BE2C (cell line): ENCODE results near the gene STARD4.

Source experiments
- DNase-seq: peaks from one replicate; pipeline ENCODE4 v3.0.0-alpha.2; 2020
- H3K27me3 ChIP-seq: fragments of 250-450 bp; sonication (Bioruptor Pico); 2 replicates; pipeline ENCODE4 v1.5.1; 2020; ENCODE audit warnings: mild to moderate bottlenecking
- H3K36me3 ChIP-seq: fragments of 250-450 bp; sonication (Bioruptor Pico); 2 replicates; pipeline ENCODE4 v1.5.1; 2020; ENCODE audit warnings: mild to moderate bottlenecking
- H3K4me1 ChIP-seq: fragments of 250-450 bp; sonication (Bioruptor Pico); 2 replicates; pipeline ENCODE4 v1.5.1; 2020
- H3K4me3 ChIP-seq: 2 replicates; pipeline ENCODE4 v1.5.1; 2011; ENCODE audit warnings: low read depth, low read length
- H3K9me3 ChIP-seq: fragments of 250-450 bp; sonication (Bioruptor Pico); 2 replicates; pipeline ENCODE4 v1.5.1; 2020
- TF ChIP-seq, protein P1 (sequence below): IDR thresholded peaks from 2 replicates; pipeline ENCODE4 v1.5.1; 2012; ENCODE audit warnings: mild to moderate bottlenecking, low read depth, low read length

Gene STARD4

DNA sequence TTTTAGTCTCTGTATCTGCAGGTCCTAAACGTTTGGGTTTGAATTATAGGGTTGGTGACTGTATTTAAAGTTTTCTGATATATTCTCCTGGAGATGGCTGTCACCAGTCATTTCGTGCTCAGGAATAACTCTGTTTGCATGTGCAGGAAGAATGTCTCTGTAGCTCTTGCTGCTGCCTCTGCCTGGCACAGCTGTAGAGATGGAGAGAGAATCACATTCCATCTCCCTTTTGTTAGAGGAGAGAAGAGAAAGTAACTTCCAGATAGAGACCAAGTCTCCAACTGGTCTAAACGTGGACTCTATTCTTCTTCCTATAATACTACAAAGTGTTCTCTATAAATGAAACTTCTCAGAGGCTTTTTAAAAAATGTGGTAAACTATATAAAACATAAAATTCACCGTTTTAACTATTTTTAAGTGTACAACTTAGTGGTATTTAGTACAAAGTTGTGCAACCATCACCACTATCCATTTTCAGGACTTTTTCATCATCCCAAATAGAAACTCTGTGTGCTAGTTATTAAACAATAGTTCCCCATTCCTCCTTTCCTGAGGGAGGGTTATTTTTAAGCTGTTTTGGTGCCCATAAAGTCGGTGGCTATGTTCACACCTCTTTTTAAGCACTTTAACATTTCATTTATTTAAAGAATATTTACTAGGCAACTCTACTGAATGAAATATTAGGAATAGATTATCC is 20.7 kb upstream of the STARD4 start:
- no peak for DNase-seq
- TF ChIP-seq, protein P1, sequence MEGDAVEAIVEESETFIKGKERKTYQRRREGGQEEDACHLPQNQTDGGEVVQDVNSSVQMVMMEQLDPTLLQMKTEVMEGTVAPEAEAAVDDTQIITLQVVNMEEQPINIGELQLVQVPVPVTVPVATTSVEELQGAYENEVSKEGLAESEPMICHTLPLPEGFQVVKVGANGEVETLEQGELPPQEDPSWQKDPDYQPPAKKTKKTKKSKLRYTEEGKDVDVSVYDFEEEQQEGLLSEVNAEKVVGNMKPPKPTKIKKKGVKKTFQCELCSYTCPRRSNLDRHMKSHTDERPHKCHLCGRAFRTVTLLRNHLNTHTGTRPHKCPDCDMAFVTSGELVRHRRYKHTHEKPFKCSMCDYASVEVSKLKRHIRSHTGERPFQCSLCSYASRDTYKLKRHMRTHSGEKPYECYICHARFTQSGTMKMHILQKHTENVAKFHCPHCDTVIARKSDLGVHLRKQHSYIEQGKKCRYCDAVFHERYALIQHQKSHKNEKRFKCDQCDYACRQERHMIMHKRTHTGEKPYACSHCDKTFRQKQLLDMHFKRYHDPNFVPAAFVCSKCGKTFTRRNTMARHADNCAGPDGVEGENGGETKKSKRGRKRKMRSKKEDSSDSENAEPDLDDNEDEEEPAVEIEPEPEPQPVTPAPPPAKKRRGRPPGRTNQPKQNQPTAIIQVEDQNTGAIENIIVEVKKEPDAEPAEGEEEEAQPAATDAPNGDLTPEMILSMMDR = no peak
- no peaks in the 10 kb centered on the region for H3K36me3 ChIP-seq
- peaks cover 15% of the 10 kb centered on the region for H3K4me1 ChIP-seq
- H3K4me3 ChIP-seq = no peak overlapping the region
- no peaks in the 10 kb centered on the region for H3K9me3 ChIP-seq
- H3K27me3 ChIP-seq = no peaks in the 10 kb centered on the region

DNA sequence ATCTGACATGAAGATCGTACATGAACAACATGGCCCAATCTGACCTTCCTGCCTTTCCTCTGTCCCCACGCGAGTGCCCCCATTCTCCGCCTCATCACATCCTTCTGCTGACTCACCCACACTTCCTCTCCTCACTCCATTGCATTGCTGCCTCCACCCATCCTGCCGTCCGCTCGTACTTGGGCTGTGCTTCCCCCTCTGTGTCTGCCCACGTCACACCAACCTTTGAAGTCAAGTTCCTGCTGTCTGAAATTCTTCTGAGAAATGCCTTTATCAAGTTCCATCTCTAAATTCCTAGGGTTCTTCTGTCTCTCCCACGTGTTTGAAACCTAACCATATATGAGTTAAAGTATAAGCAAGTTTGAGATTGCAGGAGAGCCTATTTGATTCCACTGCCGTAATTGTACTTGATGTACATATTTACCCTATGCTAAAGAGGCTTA is 18.0 kb upstream of the STARD4 start:
- no peaks in the 10 kb centered on the region for H3K9me3 ChIP-seq
- H3K36me3 ChIP-seq = no peaks in the 10 kb centered on the region
- H3K4me1 ChIP-seq = no peaks in the 10 kb centered on the region; the same call in 1 of the 2 replicates
- no peak overlapping the region for H3K4me3 ChIP-seq
- H3K27me3 ChIP-seq = no peaks in the 10 kb centered on the region
- no peak for DNase-seq
- TF ChIP-seq, protein P1 = no peak

GRCh38 chr5:111528056-111528455 is 15.7 kb upstream of the STARD4 start:
- no peaks in the 10 kb centered on the region; the same call in 1 of the 2 replicates for H3K4me1 ChIP-seq
- no peaks in the 10 kb centered on the region for H3K27me3 ChIP-seq
- TF ChIP-seq, protein P1 = no peak
- no peak for DNase-seq
- no peaks in the 10 kb centered on the region for H3K36me3 ChIP-seq
- H3K9me3 ChIP-seq = no peaks in the 10 kb centered on the region
- H3K4me3 ChIP-seq = no peak overlapping the region

DNA sequence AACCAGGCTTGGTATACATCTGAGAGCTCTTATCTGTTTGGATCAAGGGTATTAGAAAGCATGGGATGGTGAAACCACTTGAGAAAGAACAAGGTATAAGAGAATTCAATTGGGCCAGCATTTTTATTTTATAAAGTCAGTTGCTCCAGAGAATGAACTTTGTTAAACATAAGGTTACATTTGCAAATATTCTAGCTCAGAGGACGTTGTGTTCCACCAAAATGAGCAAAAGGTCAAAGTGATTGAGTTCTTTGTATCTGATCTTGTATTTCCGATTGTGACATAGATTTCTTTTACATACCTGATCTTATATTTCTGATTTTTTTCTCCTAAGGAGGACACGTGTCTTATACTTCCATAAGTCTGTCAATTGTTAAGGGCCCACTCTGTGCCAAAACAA is 8.6 kb upstream of the STARD4 start:
- no peaks in the 10 kb centered on the region for H3K9me3 ChIP-seq
- H3K36me3 ChIP-seq = no peaks in the 10 kb centered on the region
- no peak overlapping the region for H3K4me3 ChIP-seq
- TF ChIP-seq, protein P1 = no peak
- no peaks in the 10 kb centered on the region for H3K27me3 ChIP-seq
- no peaks in the 10 kb centered on the region for H3K4me1 ChIP-seq
- DNase-seq = no peak

DNA sequence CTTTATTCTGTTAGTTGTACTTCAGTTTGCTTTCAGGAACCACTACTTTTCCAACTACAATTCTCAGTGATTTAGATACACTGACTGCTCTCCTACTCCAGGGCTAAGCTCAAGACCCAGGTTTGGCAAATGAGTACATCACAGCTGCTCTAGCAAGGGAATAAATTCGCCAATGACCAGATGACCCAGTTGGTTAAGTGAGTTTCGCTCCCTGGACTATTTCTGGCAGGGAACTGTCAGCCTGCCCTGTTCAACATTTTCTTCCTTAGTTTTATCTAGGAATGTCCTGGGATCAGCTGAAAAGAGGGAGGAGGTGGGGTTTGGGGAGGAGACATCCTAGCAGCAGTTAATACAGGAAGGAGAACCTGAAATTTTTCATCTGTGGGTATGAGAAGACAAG is 6.4 kb upstream of the STARD4 start:
- Histone ChIP-seq H3K4me3 (no peak overlapping the region), H3K27me3 (no peaks in the 10 kb centered on the region), H3K9me3 (no peaks in the 10 kb centered on the region), H3K4me1 (peaks cover 2% of the 10 kb centered on the region; the same call in 1 of the 2 replicates), H3K36me3 (no peaks in the 10 kb centered on the region)
- DNase-seq = no peak
- TF ChIP-seq, protein P1 = no peak

- peaks cover 2% of the 10 kb centered on the region; the same call in 1 of the 2 replicates for H3K4me1 ChIP-seq
- no peaks in the 10 kb centered on the region for H3K9me3 ChIP-seq
- no peak for DNase-seq
- TF ChIP-seq, protein P1 = no peak
- no peak overlapping the region for H3K4me3 ChIP-seq
- no peaks in the 10 kb centered on the region for H3K27me3 ChIP-seq
- no peaks in the 10 kb centered on the region for H3K36me3 ChIP-seq
Measured at GRCh38 chr5:111517853-111518501, 5.6 kb upstream of the STARD4 start.
